ENCODE results near the gene DNAJC15.
A peak's percentile ranks its signal among the peaks of the same experiment; 100 is the strongest.
"Not testable (repeated sequence)": the region's sequence is repeated elsewhere in the genome, so short reads cannot be mapped to it uniquely, and the experiment has no call there.

The DNAJC15 gene

DNA sequence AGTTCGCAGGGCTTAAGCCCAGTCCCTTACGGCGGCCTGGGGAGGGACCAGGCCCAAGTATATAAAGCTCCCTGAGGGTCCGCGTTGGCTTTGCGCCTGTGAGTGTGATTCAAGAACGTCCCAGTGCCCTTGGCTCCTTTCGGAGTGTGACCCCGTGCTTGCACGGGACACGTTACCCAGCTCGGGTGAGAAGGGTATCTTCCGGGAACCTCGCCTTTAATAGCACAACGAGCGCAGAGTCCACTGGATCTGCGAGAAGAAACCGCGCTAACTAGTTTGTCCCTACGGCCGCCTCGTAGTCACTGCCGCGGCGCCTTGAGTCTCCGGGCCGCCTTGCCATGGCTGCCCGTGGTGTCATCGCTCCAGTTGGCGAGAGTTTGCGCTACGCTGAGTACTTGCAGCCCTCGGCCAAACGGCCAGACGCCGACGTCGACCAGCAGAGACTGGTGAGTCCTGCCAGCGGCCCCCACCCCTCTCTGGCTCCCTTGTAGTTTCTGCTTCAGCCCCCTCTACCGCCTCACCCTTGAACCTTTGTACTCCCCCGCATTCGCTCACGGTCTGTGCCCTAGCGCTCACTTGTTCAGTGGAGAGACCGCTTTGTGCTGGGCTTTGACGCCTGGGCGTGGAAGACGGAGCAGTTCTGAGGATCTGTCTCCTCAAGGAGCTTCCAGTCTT, at the start of gene DNAJC15:
Gene DNAJC15, plus strand, starts transcription at position 298 of the 675 bp plus-strand sequence. Its CDS starts 41 bp downstream, at position 339.
- peak; percentile 93 for DNase-seq

DNA sequence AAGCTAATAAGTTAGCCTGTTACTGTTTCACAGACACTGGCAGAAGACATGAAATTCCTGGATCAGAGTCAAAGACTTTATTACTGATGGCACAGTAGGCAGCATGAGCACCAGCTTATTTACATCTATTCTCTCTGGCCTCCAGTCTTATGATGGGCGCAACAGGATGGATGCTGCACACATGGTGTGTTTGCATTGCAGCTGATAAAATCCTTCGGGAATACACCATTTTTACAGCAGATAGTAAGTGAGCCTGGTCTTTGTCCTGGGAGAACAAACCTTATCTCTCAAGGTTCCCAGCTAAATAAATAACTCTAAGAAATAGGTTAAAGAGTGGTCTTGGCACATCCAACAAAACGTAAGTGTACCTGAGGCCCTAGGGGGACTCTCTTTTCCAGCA, 47.3 kb upstream of the DNAJC15 start:
- no peak for DNase-seq

DNA sequence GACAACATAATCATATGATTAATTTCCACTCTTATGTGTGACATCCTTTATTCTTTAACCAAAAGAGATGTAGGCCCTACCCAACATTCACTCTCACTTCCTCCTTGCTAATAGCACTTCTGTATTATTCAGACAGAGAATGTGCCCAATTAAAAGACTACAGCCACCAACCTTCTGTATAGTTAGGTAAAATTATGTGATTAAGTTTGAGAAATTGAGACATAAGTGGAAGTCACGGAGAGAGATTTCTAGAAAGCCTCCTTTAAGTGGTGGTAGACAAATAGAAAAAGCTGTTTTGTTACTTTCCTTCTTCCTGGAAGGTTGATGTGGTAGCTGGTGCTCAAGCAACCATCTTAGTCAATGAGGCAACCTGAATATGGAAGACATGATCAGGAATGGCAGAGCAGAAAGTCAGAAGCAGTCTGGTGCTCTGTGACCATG, 46.1 kb upstream of the DNAJC15 start:
- no peak for DNase-seq

DNA sequence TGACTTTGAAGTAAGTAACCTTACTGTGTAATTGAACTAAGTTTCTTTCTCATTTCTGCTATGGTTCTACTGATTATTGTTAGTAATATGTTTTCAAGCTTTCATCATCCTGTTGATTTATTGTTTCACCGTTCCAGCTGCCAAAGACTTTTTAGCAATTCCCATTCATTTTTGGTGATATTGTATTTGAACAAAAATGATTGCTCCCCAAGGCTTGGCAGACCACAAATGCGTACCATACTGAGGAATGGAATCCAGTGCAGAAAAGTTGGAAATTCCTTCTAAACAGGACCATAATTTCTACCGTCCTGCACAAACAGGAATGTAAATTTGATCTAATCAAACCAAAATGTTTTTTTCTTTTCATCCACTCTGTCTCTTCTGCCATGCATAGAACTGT, 42.1 kb upstream of the DNAJC15 start:
- no peak for DNase-seq

DNA sequence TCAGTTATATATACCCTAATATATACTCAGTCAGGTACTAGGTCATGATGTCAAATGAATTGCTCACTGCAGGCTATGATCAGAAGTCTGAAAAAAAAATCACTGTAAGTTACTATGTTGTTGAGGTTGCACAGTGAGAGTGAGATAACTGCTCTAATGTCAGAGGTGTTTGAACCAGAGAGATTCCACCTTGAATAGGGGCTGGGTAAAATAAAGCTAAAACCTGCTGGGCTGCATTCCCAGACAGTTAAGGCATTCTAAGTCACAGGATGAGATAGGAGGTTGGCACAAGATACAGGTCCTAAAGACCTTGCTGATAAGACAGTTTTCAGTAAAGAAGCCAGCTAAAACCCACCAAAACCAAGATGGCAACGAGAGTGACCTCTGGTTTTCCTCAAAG, 41.5 kb upstream of the DNAJC15 start:
- no peak for DNase-seq

DNA sequence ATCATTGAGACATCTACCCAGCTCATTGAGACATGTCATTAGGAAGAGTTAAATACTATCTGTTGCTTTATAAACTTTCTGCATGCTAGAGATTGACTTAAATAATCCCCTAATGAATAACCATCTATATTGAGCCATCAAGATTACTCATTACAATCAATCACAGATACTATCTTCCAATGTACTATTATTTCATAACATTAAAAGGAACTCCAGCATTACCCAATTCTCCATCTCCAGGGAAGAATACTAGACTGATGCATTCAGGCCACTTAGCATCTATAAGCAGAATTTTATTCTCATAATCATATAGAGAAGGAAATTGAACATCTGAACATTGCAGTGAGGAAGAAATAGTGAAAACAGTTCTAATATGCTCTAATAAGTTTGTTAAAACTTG, 39.4 kb upstream of the DNAJC15 start:
- no peak for DNase-seq

DNA sequence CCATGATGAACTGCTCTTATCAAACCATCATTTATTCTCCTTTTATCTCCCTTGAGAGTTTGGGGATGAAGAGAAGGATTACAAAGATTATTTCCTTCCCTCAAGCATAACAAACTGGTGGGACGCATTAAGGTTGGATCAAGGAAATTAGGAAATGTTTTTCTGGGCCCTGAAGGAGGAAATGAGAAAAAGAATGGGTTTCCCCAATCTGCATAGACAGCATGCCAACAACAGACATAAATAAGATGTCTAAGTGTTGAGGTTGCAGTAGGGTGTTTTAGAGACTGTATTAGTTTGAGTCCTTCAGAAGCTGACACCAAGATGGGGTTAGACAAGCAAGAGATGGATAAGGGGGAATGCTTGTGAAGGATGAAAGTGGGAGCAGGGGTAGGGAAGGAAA, 38.7 kb upstream of the DNAJC15 start:
- no peak for DNase-seq

DNA sequence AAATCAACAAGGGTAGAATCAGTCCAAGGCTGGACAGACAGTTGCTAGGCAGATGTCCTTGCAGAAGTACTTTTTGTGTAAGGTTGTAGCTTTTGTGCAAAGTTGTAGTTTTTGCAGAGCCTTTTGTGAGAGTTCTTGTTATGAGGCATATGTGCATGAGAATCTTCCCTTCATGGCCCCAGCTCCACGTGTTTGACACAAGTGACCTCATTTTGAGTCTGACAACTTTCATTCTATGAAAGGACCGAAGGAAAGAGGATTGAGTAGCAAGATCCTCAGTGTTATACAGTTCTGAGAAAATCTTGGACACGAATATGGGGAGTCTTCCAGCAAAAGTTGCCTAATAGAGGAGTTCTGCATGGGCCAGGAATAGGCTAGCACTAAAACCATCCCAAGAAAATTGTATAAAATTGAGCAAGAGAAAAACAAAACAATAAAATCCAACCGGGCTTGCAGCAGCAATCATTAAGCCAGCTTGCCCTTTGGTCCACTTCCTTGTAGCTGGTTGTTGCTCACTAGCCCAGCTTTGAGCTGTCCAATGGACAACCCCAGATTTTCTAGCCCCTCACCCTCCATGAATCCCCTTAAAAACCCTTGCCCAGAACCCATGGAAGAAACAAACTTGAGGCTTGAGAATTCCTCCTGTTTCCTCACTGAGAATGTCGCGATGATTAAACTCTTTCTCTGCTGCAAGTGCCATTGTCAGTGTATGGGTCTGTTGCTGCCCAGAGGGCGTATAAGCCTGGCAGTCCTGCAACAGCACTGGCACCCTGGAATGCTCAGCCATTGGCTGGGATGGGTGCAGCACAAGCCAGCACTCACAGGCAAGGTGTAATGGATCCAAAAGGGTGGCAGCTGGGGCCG, 37.8 kb upstream of the DNAJC15 start:
- no peak for DNase-seq

DNA sequence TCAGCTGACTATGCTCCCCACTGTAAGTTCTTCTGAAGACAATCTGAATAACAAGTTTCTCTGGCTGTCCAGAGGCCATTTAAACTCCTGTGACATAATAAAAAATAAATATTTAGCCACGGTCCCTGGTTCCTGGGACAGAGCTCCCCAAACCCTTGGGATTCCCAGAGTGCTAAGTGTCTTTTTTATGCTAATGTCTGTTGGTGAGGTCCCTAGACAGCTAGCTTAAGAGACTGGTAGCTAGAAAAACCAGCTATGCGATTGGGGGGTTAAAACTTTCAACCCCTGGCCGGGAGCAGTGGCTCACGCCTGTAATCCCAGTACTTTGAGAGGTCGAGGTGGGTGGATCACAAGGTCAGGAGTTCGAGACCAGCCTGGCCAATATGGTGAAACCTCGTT, 37.2 kb upstream of the DNAJC15 start:
- no peak for DNase-seq

DNA sequence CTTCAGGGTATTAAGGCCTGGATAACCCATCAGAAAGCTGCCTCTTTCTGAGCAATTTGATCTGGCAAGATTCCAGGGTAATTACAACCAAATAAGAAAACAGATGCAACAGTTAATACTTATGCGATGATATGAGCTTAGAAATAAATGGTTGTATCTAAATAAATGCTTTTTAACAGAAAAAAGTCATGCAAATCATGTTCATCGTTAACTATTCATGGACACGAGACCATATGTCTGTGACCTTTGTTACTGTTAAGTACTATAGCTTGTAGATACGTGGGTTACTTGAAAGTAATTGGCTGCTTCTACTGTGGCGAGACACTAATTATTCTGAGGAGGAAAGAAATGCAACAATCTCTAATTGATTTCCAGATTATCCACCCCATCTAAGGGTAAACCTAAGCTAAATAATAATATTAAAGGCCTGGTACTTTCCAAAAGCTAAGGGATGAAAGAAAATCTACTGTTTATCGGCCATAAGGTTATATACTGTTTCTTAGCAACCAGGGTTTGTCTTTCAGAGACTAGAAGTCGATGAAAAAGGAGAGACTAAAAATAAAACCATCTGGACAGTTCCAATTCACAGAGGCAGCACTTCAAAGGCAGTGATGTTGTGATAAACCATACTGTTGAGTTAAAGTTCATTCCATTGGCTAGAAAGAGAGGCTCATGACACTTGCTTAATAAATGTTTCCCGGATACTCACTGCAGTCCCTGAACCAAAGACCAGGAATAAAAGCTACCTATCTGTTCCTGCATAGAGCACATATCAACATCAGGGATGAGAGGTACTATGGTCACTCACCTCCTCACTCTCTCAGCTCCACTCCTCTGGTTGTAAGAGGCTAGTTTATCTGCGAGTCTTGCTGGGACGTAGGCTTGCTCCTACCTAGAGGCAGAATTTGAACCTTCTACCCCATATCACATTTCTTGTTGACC, 32.8 kb upstream of the DNAJC15 start:
- DNase-seq = peak; percentile 29

DNA sequence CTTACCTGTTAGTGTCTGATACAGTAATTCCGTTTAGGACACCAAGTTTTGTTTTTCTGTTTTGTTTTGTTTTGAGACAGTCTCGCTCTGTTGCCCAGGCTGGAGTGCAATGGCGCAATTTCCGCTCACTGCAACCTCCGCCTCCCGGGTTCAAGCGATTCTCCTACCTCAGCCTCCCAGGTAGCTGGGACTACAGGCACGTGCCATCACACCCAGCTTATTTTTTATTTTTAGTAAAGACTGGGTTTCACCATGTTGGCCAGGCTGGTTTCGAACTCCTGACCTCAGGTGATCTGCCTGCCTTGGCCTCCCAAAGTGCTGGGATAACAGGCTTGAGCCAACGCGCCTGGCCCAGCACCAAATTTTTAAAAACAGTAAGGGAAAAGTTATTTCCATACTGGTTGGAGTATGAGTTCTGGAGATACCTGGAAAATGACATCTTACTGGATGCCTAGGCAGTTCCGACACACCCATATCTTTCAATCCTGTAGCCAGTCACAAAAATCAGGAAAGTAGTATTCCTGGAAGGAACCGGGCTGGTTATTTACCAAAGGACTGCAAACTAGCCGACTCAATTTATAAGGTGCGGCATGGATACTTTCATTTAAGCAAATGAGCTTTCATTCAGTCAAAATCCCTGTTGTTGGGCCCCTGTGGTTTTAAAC, 32.0 kb upstream of the DNAJC15 start:
- not testable (repeated sequence) for DNase-seq

DNA sequence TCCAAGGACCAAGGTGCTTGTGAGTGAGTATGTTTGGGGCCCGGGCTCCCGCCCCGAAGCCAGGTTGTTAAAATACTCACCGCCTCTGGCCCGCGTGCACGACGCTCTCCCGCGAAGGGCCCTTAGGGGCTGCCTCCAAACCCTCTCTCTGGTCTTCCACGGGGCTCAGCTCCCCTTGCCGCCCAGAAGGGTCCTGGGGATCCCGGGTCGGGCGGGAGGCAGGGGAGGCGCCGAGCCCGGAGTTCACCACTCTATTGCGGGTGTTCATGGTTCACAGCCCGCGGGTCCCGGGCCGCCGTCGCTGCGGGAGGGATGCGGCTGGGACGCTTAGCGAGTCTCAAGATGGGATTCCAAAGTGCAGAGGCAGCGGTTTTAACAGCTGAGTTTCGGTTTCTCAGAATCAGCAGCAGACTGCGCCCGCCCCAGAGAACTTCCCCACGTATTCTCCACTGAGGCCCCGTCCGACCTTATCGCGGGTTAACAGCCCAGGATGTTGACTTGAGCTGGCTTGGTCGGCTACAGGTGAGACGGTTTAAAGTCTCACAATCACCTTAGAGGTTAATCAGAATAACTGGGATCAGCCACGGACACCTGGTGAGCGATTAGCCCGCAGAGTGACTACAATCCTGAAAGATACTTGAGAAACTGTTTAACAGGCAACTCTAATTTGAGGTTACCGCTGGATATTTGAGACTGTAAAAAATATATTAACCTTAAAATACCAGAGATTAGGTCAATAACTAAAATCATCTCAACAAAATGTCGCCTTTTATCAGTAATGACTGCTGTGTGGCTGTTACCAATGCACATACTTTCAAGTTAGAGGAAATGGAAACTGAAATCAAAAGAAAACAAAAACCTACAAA, 31.3 kb upstream of the DNAJC15 start, which contains the start of gene EPSTI1:
Gene EPSTI1, minus strand, starts transcription at position 344 of the 866 bp plus-strand sequence. Its CDS starts 76 bp downstream, at position 268.
- peak; percentile 92 for DNase-seq

DNA sequence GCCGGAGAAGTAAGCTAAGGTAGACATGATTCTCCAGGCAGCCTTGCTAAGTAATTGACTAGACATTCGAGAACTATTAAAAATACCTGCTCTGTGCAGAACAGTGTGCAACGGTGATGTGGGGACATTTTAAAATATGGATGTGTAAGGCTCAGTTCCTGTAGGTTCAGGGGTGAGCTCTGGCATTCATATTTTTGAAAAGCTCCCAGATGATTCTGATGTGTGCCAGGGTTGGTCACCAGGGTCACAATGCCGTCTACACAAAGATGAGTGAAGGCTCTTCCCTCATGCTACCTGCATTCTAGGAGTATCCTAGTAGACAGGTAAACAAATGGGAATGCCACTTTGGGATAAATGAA, 30.6 kb upstream of the DNAJC15 start:
- DNase-seq = no peak

DNA sequence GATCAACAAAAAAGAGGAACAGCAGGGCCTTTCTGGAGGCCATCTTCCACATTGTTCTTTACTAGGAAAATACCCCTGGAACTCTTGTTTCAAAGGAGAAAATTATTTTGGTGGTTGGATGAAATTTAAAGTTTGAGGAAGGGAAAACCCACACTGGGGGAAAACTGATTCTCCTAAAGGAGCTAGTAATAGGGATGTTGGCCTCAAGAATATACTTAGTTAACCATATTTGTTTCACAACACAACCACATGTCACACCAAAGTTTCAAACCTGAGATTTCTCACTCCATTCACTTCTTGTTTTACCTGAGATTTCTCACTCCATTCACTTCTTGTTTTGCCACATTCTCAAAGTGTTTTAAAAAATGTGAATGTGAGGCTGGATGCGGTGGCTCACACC, 28.5 kb upstream of the DNAJC15 start:
- DNase-seq = no peak

DNA sequence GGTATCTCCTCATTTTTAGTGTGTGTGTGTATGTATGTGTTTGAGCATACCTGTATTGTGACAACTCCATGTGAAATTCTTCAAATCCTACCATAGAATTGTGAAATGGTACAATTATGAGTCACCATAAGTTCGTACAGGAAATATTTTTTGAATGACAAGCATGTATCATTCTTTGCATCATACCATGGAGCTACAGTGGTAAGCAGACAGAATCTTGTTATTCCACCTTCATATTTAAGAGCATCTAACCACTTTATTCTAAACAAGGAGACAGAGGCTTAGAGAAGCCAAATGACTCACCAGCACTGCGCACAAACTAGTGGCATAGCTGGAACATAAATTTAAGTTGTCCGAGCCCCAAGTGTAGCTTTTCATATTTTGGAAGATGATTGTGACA, 26.8 kb upstream of the DNAJC15 start:
- no peak for DNase-seq

DNA sequence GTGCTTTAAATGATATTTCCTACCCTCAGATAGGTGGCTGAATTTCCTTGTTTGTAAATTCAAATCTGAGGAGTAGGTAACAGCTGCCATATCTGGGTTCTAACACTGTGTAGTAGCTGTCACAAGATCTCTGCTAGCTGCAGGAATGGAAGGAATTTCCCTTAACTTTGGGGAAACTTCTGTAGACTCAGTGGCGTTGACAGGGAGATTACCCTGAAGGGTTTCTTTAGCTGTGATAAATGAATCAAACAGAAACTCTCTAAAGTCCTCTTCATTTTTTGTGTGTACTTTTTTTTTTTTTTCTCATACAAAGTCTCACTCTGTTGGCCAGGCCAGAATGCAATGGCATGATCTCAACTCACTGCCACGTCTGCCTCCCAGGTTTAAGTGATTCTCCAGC, 26.0 kb upstream of the DNAJC15 start:
- no peak for DNase-seq

DNA sequence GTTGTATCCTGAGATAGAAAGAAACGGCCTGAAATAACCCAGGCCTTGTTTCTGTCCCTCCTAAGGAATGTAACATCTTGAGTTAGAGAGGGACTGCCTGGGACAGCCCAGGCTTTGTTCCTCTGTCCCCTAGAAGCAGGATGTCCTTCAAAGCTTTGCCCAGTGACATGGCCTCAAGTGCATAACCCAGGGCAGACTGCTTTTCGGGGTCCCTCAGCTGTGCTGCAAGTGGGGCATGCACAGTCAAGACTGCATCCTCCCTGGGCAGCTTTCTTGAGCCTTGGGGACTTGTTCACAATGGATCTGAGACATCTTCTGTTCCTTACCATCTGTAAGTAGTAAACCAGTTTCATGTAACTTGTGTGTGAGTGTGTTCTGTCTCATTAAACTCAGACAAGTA, 23.9 kb upstream of the DNAJC15 start:
- DNase-seq = no peak

DNA sequence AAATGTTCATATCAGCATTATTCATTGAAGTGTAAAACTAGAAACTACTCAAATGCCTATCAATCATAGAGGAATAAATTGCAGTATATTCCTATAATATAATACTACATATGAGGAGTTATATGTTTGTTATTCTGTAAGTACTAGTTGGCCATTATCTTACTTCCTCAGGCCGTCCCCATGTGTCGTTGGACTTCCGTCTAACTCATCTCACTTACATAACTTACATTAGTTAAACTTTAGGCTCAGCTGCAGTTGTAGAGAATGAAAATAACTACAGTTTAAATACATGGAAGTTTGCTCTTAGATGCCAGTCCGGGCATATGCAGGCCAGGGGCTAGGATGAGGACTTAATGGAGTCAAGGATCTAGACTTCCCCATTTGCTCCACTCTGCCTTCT, 22.7 kb upstream of the DNAJC15 start:
- DNase-seq = no peak

DNA sequence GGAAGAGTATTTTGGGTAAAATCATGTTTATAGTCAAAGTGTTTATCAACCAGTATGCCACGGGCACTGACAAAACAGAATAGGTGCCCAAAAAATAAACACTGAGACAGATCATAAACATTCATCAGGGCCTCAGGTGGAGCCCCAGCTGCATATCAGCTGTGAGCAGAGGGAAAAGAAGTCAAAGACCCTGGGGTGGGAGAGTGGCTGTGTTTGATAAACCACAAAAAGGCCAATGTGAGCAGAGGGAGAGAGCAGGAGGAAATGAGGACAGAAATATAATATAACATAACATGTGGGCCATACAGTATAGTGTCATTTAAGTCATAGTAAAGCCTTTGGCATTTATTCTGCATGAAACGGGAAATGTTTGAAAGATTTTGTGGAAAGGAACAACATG, 21.4 kb upstream of the DNAJC15 start:
- no peak for DNase-seq

DNA sequence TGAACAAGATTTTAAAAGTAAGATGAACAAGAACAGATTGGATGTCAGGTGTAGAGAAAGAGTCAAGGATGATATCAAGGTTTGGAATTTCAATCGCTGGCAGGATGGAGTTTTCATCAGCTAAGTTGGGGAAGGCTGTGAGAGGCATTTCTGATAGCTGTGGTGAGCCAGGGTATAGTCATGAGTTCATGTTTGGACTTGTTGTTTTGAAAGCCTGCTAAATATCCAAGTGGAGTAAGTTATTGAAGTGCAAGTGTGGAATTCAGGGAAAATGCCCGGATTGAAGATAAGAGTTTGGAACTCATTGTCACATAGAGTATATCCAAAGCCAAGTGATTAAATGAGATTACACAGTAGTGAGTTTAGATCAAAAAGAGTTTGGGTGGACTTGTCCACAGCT, 20.4 kb upstream of the DNAJC15 start:
- no peak for DNase-seq

DNA sequence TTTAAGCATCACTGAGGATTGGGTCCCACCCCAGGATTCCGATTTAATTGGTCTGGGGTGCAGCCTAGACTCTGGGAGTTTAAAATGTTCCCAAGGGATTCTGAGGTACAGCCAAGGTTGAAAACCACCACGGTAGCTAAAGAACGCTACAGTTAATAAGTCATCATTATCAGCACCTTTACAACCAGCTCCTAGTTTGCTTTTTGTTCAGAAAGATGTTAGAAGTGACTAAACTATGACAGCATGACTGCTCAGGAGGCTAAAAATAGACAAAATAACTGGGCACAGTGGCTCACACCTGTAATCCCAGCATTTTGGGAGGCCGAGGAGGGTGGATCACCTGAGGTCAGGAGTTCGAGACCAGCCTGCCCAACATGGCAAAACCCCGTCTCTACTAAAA, 19.7 kb upstream of the DNAJC15 start:
- DNase-seq = no peak

All from OCI-M1 (cell line).